NB4 (cell line): ENCODE data around the gene SLC7A9.

Source experiments
- CTCF ChIP-seq: IDR thresholded peaks from one replicate; pipeline ENCODE4 v1.5.1; 2012; ENCODE audit warnings: low read depth, low read length
- POLR2A ChIP-seq: IDR thresholded peaks from 2 replicates; pipeline ENCODE4 v1.6.1; 2011; ENCODE audit warnings: mild to moderate bottlenecking; ENCODE audit not compliant: insufficient read length; ENCODE audit errors: extremely low read depth
- TF ChIP-seq, protein P1 (sequence below): IDR thresholded peaks from 2 replicates; pipeline ENCODE4 v1.6.1; 2011; ENCODE audit warnings: low read depth, low read length

DNA sequence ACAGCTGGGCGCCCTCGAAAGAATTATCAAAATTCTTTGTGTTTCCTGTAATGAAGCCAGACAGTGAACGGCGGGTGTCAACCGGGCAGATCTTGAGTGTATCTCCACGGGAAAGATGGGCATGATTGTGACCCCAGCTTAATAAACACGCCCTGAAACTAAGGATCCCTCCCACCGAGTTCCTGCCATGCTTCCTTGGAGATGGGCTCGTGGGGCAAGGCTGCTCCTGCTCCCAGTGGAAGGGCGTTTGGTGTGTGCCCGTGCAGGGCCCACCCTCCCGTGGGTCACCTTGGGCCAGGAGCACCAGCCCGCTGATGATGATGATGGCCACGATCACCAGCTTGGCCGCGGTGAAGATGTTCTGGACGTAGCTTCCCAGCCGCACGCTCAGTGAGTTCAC is 7.4 kb downstream of the SLC7A9 start:
- TF ChIP-seq POLR2A (no peak), CTCF (no peak)
- TF ChIP-seq, protein P1, sequence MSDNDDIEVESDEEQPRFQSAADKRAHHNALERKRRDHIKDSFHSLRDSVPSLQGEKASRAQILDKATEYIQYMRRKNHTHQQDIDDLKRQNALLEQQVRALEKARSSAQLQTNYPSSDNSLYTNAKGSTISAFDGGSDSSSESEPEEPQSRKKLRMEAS: no peak
